Naive thymus-derived CD8-positive, alpha-beta T cell (primary cell): ENCODE results near the gene FARP1. TPM values are rescaled to one million over a fixed set of nuclear protein-coding genes. Genes with fewer than 3 reads are reported as not detected.
A peak's percentile ranks its signal among the peaks of the same experiment; 100 is the strongest.

Source experiments
- ATAC-seq, 2 donors: fragments of 150-1000 bp; cut with Tn5 transposase in 1 of 2; sonication (Bioruptor Pico), chemical (Tn5 transposase) in 1 of 2; 1 replicate in 1 of 2; 2 replicates in 1 of 2; pipeline ENCODE4 v1.10.0; 2021; ENCODE audit warnings: mild to moderate bottlenecking in 2 of 2, moderate library complexity in 2 of 2
- POLR2A ChIA-PET: fragments of 350-600 bp; sonication (Branson Sonifier 250); formaldehyde crosslinking; loops from one replicate; lab custom pipeline; 2021; ENCODE audit warnings: antibody characterized with exemption; lab: Charles Lee
- DNase-seq, 10 donors: peaks; one replicate each; pipeline versions ENCODE4 v3.0.0 to v3.0.0-alpha.2; 2020 to 2022
- H3K27ac Mint-ChIP-seq, 10 donors: one replicate each; pipeline ENCODE4 v1.8.0; 2020 to 2022; ENCODE audit warnings: mild to moderate bottlenecking in 10 of 10, mixed read lengths in 10 of 10, moderate library complexity in 4 of 10, inconsistent platforms in 1 of 10
- H3K27me3 Mint-ChIP-seq, 5 donors: one replicate each; pipeline ENCODE4 v1.8.0; 2021 to 2022; ENCODE audit warnings: mixed read lengths in 5 of 5
- H3K36me3 Mint-ChIP-seq, 3 donors: one replicate each; pipeline ENCODE4 v1.8.0; 2020 to 2022; ENCODE audit warnings: mixed read lengths in 3 of 3, mild to moderate bottlenecking in 2 of 3, inconsistent platforms in 1 of 3
- H3K4me1 Mint-ChIP-seq, 4 donors: one replicate each; pipeline ENCODE4 v1.8.0; 2021 to 2022; ENCODE audit warnings: mixed read lengths in 4 of 4
- H3K4me3 Mint-ChIP-seq, 10 donors: one replicate each; pipeline ENCODE4 v1.8.0; 2020 to 2022; ENCODE audit warnings: mild to moderate bottlenecking in 10 of 10, mixed read lengths in 10 of 10, moderate library complexity in 6 of 10, inconsistent platforms in 1 of 10
- H3K9me3 Mint-ChIP-seq, 9 donors: one replicate each; pipeline ENCODE4 v1.8.0; 2020 to 2022; ENCODE audit warnings: mixed read lengths in 9 of 9, mild to moderate bottlenecking in 3 of 9, inconsistent platforms in 1 of 9, moderate library complexity in 1 of 9
- polyA plus RNA-seq, 3 donors: library from polyadenylated mRNA; unstranded; fragments of 300-500 nt; fragmentation: Illumina TruSeq; gene quantifications; one replicate each; pipeline ENCODE4 v1.2.3, GENCODE V29; 2021
- total RNA-seq, 8 experiments: library from RNA in 2 of 8; stranded (reverse) in 2 of 8; gene quantifications; one replicate each; pipeline ENCODE4 v1.2.3 and lab custom pipeline; 2021 to 2026

FARP1 gene
- total and polyA plus RNA-seq, 5 experiments from 2014 or later: 0.03 to 0.55 (median 0.22) TPM

- POLR2A ChIA-PET: interaction anchor here (1.0 kb wide), 1 partner anchor 121 kb away, joined by 3 read pairs; no protein-coding TSS in a partner anchor
- H3K4me3 Mint-ChIP-seq: no peak overlapping the region
- no peaks in the 10 kb centered on the region for H3K9me3 Mint-ChIP-seq
- peak overlapping the region in 9 of 10 donors; percentile 11 to 88 (median 69) for H3K27ac Mint-ChIP-seq
- ATAC-seq: no peak
- H3K27me3 Mint-ChIP-seq: no peaks in the 10 kb centered on the region
- H3K4me1 Mint-ChIP-seq: peaks cover 15 to 36% (median 24%) of the 10 kb centered on the region in 4 donors
- DNase-seq: no peak
- peaks cover 0 to 50% (median 6%) of the 10 kb centered on the region in 3 donors for H3K36me3 Mint-ChIP-seq
These were observed 307.1 kb downstream of the FARP1 start for GRCh38 chr13:98450026-98450425.

DNA sequence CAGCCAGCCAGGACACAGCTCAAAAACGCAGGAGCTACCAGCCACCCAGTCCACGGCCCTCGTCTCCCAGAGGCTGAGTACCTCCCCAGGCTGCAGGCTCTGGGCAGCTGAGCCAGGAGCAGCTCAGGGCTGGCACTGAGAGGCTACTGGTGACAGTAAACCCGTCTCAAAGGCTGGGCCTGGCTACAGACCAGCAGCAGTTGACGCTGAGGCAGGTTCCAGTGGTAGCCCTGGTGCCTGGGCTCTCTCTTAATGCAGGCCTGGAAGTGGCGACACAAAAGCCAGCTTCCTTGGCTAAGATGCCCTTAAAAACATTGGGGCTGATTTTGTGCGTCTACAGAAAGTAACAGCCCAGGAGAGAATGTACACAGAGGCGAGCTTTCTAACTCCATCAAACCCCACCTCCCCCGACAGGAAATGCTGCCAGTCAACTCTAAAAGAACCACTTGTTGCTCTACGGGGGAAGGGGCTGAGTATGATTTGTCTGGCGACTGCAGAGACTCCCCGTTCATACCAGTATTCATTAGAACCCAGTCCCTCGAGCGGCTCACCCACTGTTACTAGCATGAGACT is 307.7 kb downstream of the FARP1 start:
- peaks cover 0 to 56% (median 6%) of the 10 kb centered on the region in 3 donors for H3K36me3 Mint-ChIP-seq
- POLR2A ChIA-PET: interaction anchor here (1.0 kb wide), 1 partner anchor 121 kb away, joined by 3 read pairs; no protein-coding TSS in a partner anchor
- no peaks in the 10 kb centered on the region for H3K27me3 Mint-ChIP-seq
- no peaks in the 10 kb centered on the region for H3K9me3 Mint-ChIP-seq
- H3K4me3 Mint-ChIP-seq: peak overlapping the region in 1 of 10 donors; percentile 20
- peak overlapping the region; percentile 52 to 88 (median 78) for H3K27ac Mint-ChIP-seq
- DNase-seq (peak in 4 of 10 donors; percentile 10 to 39 (median 20)), ATAC-seq (peak; percentile 70 to 81)
- H3K4me1 Mint-ChIP-seq: peaks cover 10 to 30% (median 18%) of the 10 kb centered on the region in 4 donors

DNA sequence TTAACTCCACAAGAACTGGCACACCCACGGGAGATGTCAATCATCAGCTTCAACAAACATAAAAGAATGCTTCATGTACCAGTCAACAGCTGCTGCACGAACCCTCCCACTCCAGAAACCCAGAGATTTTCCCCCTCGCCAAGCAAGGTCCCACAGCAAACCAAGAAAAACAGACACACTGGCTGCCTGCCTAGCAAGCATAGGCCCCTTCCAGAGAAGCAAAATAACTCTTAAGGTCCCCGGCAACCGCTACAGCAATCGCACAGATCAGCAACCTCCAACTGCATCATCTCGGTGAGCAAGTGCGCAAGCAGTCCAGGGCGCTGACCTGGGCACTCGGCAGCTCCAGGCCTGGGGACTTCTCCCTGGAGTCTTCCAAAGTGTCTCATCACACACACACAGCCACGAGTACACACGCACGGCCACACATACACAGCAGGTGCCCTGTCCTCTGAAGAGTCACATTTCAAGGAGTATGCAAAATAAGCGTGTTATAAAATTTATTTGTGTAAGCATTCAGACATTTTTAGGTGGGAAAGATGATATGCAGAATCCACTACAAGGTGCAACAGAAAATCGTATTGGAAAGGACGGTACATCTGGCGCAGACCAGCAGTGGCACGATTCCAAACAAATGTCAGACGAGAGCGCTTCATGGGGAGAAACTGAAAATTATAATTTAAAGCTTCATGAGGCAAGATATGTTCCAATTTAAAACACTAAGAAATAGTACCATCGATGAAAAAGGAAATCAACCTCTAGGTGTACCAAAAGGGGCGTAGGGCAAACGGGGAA is 309.0 kb downstream of the FARP1 start:
- Mint-ChIP-seq H3K9me3 (no peaks in the 10 kb centered on the region), H3K4me1 (peaks cover 10 to 27% (median 16%) of the 10 kb centered on the region in 4 donors), H3K4me3 (peak overlapping the region in 1 of 10 donors; percentile 5), H3K27ac (peak overlapping the region in 8 of 10 donors; percentile 10 to 87 (median 71)), H3K36me3 (peaks cover 0 to 68% (median 6%) of the 10 kb centered on the region in 3 donors), H3K27me3 (no peaks in the 10 kb centered on the region)
- POLR2A ChIA-PET: no interaction called here
- ATAC-seq (no peak), DNase-seq (no peak)

DNA sequence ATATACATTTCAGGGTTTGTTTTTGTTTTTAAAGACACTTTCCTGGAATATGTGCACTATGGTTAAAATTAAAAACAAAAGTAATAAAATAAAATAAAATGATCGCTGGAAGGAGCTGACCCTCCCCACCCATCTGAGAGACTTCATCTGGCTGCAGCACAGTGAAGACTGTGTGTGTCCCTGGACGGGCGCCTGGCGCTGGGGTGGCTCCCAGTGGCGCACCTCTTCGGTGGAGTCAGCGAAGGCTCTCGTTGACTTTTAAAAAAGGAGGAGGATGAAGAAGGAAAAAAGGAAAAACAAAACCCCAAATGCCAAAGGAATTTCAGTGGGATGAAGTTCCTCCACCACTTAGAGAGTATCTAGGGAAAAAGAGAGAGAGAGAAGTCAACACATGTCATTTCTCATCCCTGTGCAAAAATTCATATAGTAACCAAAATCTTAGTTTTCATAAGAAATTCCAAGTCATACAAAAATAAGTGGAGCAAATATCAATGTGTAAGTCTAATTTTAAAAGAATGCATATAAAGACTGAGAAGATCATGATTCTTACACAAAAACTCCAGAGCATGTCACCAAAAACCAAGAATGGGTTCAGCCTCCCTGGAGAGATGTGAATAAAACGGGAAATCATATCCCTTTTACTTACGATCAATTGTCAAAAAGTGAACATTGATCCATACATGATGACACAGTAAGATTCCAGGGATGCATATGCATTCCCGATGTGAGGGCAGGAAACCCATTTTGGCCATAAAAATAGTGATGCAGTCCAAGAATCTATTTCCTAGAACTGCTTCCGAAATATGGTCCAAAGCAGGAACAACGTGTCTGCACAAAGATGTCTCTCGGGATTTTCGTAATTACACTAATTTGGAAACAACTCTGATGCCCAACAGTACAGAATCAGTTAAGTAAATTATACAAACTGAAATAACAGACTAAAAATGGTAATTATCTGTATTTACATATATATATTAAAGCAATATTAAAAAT is 310.3 kb downstream of the FARP1 start:
- no peak overlapping the region for H3K4me3 Mint-ChIP-seq
- DNase-seq (no peak), ATAC-seq (no peak)
- H3K27ac Mint-ChIP-seq: peak overlapping the region in 2 of 10 donors; percentile 4 to 59
- no peaks in the 10 kb centered on the region for H3K27me3 Mint-ChIP-seq
- no peaks in the 10 kb centered on the region for H3K9me3 Mint-ChIP-seq
- POLR2A ChIA-PET: no interaction called here
- H3K4me1 Mint-ChIP-seq: peaks cover 10 to 29% (median 16%) of the 10 kb centered on the region in 4 donors
- peaks cover 0 to 71% (median 6%) of the 10 kb centered on the region in 3 donors for H3K36me3 Mint-ChIP-seq

DNA sequence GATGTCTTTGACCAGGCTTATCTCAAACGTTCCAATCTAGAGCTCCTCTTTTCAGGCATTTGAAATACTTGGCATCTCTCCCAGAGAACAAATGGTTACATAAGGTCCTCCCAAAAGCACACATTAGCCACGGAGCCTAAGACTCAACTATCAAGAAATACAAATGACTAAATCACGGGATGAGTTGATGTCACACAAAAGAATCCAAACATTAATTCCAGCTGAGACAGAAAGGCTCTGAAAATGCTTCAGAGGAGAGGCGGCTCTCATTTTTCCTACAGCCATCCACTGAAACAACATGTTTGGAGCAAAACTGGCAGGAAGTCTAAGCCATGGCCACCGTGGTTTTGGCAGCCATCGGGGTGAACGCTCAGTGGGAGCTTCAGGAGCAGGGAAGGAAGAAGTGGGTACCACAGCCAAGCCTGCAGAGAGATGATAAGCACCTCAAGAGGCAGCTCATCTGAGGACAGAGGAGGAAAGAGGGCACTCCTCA is 311.5 kb downstream of the FARP1 start:
- peak overlapping the region in 9 of 10 donors; percentile 15 to 88 (median 56) for H3K27ac Mint-ChIP-seq
- no peak for DNase-seq
- no peak overlapping the region for H3K4me3 Mint-ChIP-seq
- no peaks in the 10 kb centered on the region for H3K9me3 Mint-ChIP-seq
- H3K4me1 Mint-ChIP-seq: peaks cover 10 to 27% (median 15%) of the 10 kb centered on the region in 4 donors
- H3K27me3 Mint-ChIP-seq: no peaks in the 10 kb centered on the region
- peaks cover 0 to 80% (median 10%) of the 10 kb centered on the region in 3 donors for H3K36me3 Mint-ChIP-seq
- POLR2A ChIA-PET: no interaction called here
- no peak for ATAC-seq

- H3K27ac Mint-ChIP-seq: peak overlapping the region in 7 of 10 donors; percentile 25 to 75 (median 61)
- DNase-seq: no peak
- peaks cover 0 to 95% (median 15%) of the 10 kb centered on the region in 3 donors for H3K36me3 Mint-ChIP-seq
- peaks cover 3 to 14% (median 6%) of the 10 kb centered on the region in 4 donors for H3K4me1 Mint-ChIP-seq
- H3K9me3 Mint-ChIP-seq: no peaks in the 10 kb centered on the region
- no peaks in the 10 kb centered on the region for H3K27me3 Mint-ChIP-seq
- ATAC-seq: no peak
- H3K4me3 Mint-ChIP-seq: no peak overlapping the region
- POLR2A ChIA-PET: interaction anchor here (0.5 to 1.1 kb wide), 2 partner anchors 11 to 199 kb away, joined by 3 to 4 read pairs; no protein-coding TSS in a partner anchor
These were observed 313.5 kb downstream of the FARP1 start for GRCh38 chr13:98456413-98456845.

- peaks cover 0 to 92% (median 15%) of the 10 kb centered on the region in 3 donors for H3K36me3 Mint-ChIP-seq
- no peak for ATAC-seq
- peak overlapping the region in 8 of 10 donors; percentile 15 to 68 (median 47) for H3K27ac Mint-ChIP-seq
These were observed 314.2 kb downstream of the FARP1 start for GRCh38 chr13:98457053-98457452.

DNA sequence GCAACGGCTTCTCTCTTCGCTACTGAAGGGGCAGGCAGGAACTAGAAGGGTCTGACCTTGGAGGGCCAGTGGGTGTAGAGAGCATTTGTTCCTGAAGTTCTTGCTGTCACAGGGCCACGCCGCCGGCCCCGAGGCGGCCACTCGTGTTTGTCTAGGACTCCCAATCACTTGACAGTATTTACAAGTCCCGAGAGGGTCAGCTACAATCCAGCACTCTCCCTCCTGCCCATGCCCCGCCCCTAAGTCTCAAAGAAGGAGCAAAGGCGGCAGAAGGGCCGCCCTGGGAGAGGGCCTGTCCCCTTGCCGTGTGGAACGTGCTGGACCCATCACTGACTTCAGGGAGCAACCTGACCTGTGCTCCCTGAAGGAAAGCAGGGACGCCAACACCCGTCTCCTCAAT is 315.5 kb downstream of the FARP1 start:
- peaks cover 0 to 92% (median 19%) of the 10 kb centered on the region in 3 donors for H3K36me3 Mint-ChIP-seq
- no peaks in the 10 kb centered on the region for H3K9me3 Mint-ChIP-seq
- DNase-seq (no peak), ATAC-seq (no peak)
- H3K27ac Mint-ChIP-seq: peak overlapping the region in 2 of 10 donors; percentile 17 to 40
- peaks cover 0 to 17% (median 10%) of the 10 kb centered on the region in 4 donors for H3K4me1 Mint-ChIP-seq
- no peaks in the 10 kb centered on the region for H3K27me3 Mint-ChIP-seq
- no peak overlapping the region for H3K4me3 Mint-ChIP-seq
- POLR2A ChIA-PET: interaction anchor here (0.6 kb wide), 1 partner anchor 87 kb away, joined by 3 read pairs; no protein-coding TSS in a partner anchor

More at GRCh38 chr13:98457053-98457452, 314.2 kb downstream of the FARP1 start:
- no peaks in the 10 kb centered on the region for H3K27me3 Mint-ChIP-seq
- no peak for DNase-seq
- POLR2A ChIA-PET: interaction anchor here (0.6 to 0.7 kb wide), 3 partner anchors 218 to 1154 kb away, joined by 3 to 6 read pairs (median 3); no protein-coding TSS in a partner anchor
- H3K4me3 Mint-ChIP-seq: no peak overlapping the region
- H3K4me1 Mint-ChIP-seq: peaks cover 0 to 8% (median 1%) of the 10 kb centered on the region in 4 donors
- no peaks in the 10 kb centered on the region for H3K9me3 Mint-ChIP-seq

- no peak for ATAC-seq
- H3K4me3 Mint-ChIP-seq: no peak overlapping the region
- POLR2A ChIA-PET: no interaction called here
- DNase-seq: no peak
- peak overlapping the region in 5 of 10 donors; percentile 11 to 60 (median 48) for H3K27ac Mint-ChIP-seq
- no peaks in the 10 kb centered on the region for H3K27me3 Mint-ChIP-seq
- H3K4me1 Mint-ChIP-seq: peaks cover 0 to 18% (median 10%) of the 10 kb centered on the region in 4 donors
- H3K9me3 Mint-ChIP-seq: no peaks in the 10 kb centered on the region
- peaks cover 0 to 93% (median 21%) of the 10 kb centered on the region in 3 donors for H3K36me3 Mint-ChIP-seq
These were observed 316.3 kb downstream of the FARP1 start for GRCh38 chr13:98459171-98459681.

- DNase-seq: no peak
- Mint-ChIP-seq H3K27me3 (no peaks in the 10 kb centered on the region), H3K4me1 (peaks cover 0 to 18% (median 10%) of the 10 kb centered on the region in 4 donors), H3K9me3 (no peaks in the 10 kb centered on the region), H3K27ac (peak overlapping the region in 6 of 10 donors; percentile 41 to 60 (median 48)), H3K4me3 (no peak overlapping the region), H3K36me3 (peaks cover 0 to 87% (median 21%) of the 10 kb centered on the region in 3 donors)
- POLR2A ChIA-PET: no interaction called here
- no peak for ATAC-seq
These were observed 317.0 kb downstream of the FARP1 start for GRCh38 chr13:98459721-98460370.

GRCh38 chr13:98460516-98460915 is 317.6 kb downstream of the FARP1 start:
- peak overlapping the region in 3 of 10 donors; percentile 11 to 49 (median 46) for H3K27ac Mint-ChIP-seq
- no peaks in the 10 kb centered on the region for H3K9me3 Mint-ChIP-seq
- no peaks in the 10 kb centered on the region for H3K27me3 Mint-ChIP-seq
- ATAC-seq: no peak
- POLR2A ChIA-PET: interaction anchor here (1.0 kb wide), 1 partner anchor 16 kb away, joined by 4 read pairs; no protein-coding TSS in a partner anchor
- peaks cover 0 to 87% (median 21%) of the 10 kb centered on the region in 3 donors for H3K36me3 Mint-ChIP-seq
- peaks cover 0 to 22% (median 10%) of the 10 kb centered on the region in 4 donors for H3K4me1 Mint-ChIP-seq
- H3K4me3 Mint-ChIP-seq: no peak overlapping the region
- DNase-seq: peak in 1 of 10 donors; percentile 45
